GM11168 (cell line): ENCODE data around the gene PDLIM3.
"Not testable (repeated sequence)": the region's sequence is repeated elsewhere in the genome, so short reads cannot be mapped to it uniquely, and the experiment has no call there.

ENCODE experiments used
- in situ Hi-C: fragments of 300-500 bp; cut with MboI; formaldehyde crosslinking; loops from one replicate; pipeline ENCODE4 v1.12.0; 2022; ENCODE audit warnings: low sequenced_read_pairs; ENCODE audit not compliant: unreplicated experiment

Gene PDLIM3

GRCh38 chr4:185559251-185559914 lies 24.1 kb upstream of the PDLIM3 start:
- in situ Hi-C loops = not testable (repeated sequence)

GRCh38 chr4:185554365-185555126 lies 19.2 kb upstream of the PDLIM3 start:
- in situ Hi-C loops = no loop called here

- in situ Hi-C loops = no loop called here
Observed at GRCh38 chr4:185552254-185552653, 16.9 kb upstream of the PDLIM3 start.

GRCh38 chr4:185550933-185551332 lies 15.6 kb upstream of the PDLIM3 start:
- in situ Hi-C loops = no loop called here

GRCh38 chr4:185549095-185549639 lies 13.9 kb upstream of the PDLIM3 start:
- in situ Hi-C loops = no loop called here

GRCh38 chr4:185548587-185548986 lies 13.3 kb upstream of the PDLIM3 start:
- in situ Hi-C loops = no loop called here

- in situ Hi-C loops = no loop called here
Observed at GRCh38 chr4:185546335-185546734, 11.0 kb upstream of the PDLIM3 start.

- in situ Hi-C loops = no loop called here
Observed at GRCh38 chr4:185542626-185543315, 7.5 kb upstream of the PDLIM3 start.

- in situ Hi-C loops = no loop called here
Observed at GRCh38 chr4:185541251-185541727, 6.0 kb upstream of the PDLIM3 start.

- in situ Hi-C loops = no loop called here
Observed at GRCh38 chr4:185540487-185541120, 5.3 kb upstream of the PDLIM3 start.

GRCh38 chr4:185540040-185540439 lies 4.7 kb upstream of the PDLIM3 start:
- in situ Hi-C loops = no loop called here

- in situ Hi-C loops = no loop called here
Observed at GRCh38 chr4:185538806-185539205, 3.5 kb upstream of the PDLIM3 start.

- in situ Hi-C loops = no loop called here
Observed at GRCh38 chr4:185536411-185536709, 1.1 kb upstream of the PDLIM3 start.

- in situ Hi-C loops = no loop called here
Observed at GRCh38 chr4:185535612-185536410, 504 bp upstream of the PDLIM3 start.

GRCh38 chr4:185534511-185534865 lies 819 bp downstream of the PDLIM3 start:
- in situ Hi-C loops = no loop called here

- in situ Hi-C loops = no loop called here
Observed at GRCh38 chr4:185532795-185533324, 2.4 kb downstream of the PDLIM3 start.

GRCh38 chr4:185532293-185532692 lies 3.0 kb downstream of the PDLIM3 start:
- in situ Hi-C loops = no loop called here

- in situ Hi-C loops = not testable (repeated sequence)
Observed at GRCh38 chr4:185531654-185532053, 3.7 kb downstream of the PDLIM3 start.

- in situ Hi-C loops = no loop called here
Observed at GRCh38 chr4:185529413-185529812, 5.9 kb downstream of the PDLIM3 start.
